GM20431 (cell line): ENCODE data around the gene ADGRV1.
"Not testable (repeated sequence)": the region's sequence is repeated elsewhere in the genome, so short reads cannot be mapped to it uniquely, and the experiment has no call there.

Experiments used
- in situ Hi-C: fragments of 300-500 bp; cut with MseI, MboI; formaldehyde crosslinking; loops from one replicate; pipeline ENCODE4 v1.15.0; 2020; ENCODE audit warnings: low sequenced_read_pairs; ENCODE audit not compliant: unreplicated experiment

The ADGRV1 gene

GRCh38 chr5:90637731-90638130 lies 79.1 kb downstream of the ADGRV1 start:
- in situ Hi-C loops = no loop called here

GRCh38 chr5:90638878-90639277 lies 80.3 kb downstream of the ADGRV1 start:
- in situ Hi-C loops = no loop called here

- in situ Hi-C loops = no loop called here
Measured at GRCh38 chr5:90640484-90641059, 82.0 kb downstream of the ADGRV1 start.

GRCh38 chr5:90641528-90641927 lies 82.9 kb downstream of the ADGRV1 start:
- in situ Hi-C loops = no loop called here

GRCh38 chr5:90642706-90643229 lies 84.2 kb downstream of the ADGRV1 start:
- in situ Hi-C loops = no loop called here

- in situ Hi-C loops = no loop called here
Measured at GRCh38 chr5:90644132-90644531, 85.5 kb downstream of the ADGRV1 start.

- in situ Hi-C loops = no loop called here
Measured at GRCh38 chr5:90645024-90645610, 86.5 kb downstream of the ADGRV1 start.

- in situ Hi-C loops = no loop called here
Measured at GRCh38 chr5:90650767-90651166, 92.2 kb downstream of the ADGRV1 start.

- in situ Hi-C loops = no loop called here
Measured at GRCh38 chr5:90654215-90654614, 95.6 kb downstream of the ADGRV1 start.

- in situ Hi-C loops = no loop called here
Measured at GRCh38 chr5:90655423-90655822, 96.8 kb downstream of the ADGRV1 start.

- in situ Hi-C loops = no loop called here
Measured at GRCh38 chr5:90657030-90657429, 98.4 kb downstream of the ADGRV1 start.

GRCh38 chr5:90657788-90658187 lies 99.2 kb downstream of the ADGRV1 start:
- in situ Hi-C loops = no loop called here

GRCh38 chr5:90658620-90659019 lies 100.0 kb downstream of the ADGRV1 start:
- in situ Hi-C loops = no loop called here

GRCh38 chr5:90668079-90668565 lies 109.5 kb downstream of the ADGRV1 start:
- in situ Hi-C loops = not testable (repeated sequence)

GRCh38 chr5:90675222-90675621 lies 116.6 kb downstream of the ADGRV1 start:
- in situ Hi-C loops = no loop called here

- in situ Hi-C loops = no loop called here
Measured at GRCh38 chr5:90680921-90681563, 122.4 kb downstream of the ADGRV1 start.

GRCh38 chr5:90682278-90682677 lies 123.7 kb downstream of the ADGRV1 start:
- in situ Hi-C loops = no loop called here

- in situ Hi-C loops = no loop called here
Measured at GRCh38 chr5:90685425-90686022, 126.9 kb downstream of the ADGRV1 start.

- in situ Hi-C loops = not testable (repeated sequence)
Measured at GRCh38 chr5:90686363-90686762, 127.8 kb downstream of the ADGRV1 start.

- in situ Hi-C loops = not testable (repeated sequence)
Measured at GRCh38 chr5:90687458-90687857, 128.9 kb downstream of the ADGRV1 start.

- in situ Hi-C loops = no loop called here
Measured at GRCh38 chr5:90689064-90689463, 130.5 kb downstream of the ADGRV1 start.
